GM10248 (cell line): ENCODE measurements around the gene ADAMTS15.

Source experiments
- CTCF ChIA-PET: fragments of 300-600 bp; sonication (Branson Sonifier 250); formaldehyde crosslinking; extraction: SDS; loops from one replicate; lab custom pipeline; 2021; ENCODE audit warnings: antibody characterized with exemption; lab: Yijun Ruan, JAX
- POLR2A ChIA-PET: fragments of 350-650 bp; sonication (Branson Sonifier 250); formaldehyde crosslinking; extraction: SDS; loops from one replicate; lab custom pipeline; 2020; ENCODE audit warnings: antibody characterized with exemption; lab: Yijun Ruan, JAX
- DNase-seq: peaks from one replicate; pipeline ENCODE4 v3.0.0; 2012; ENCODE audit errors: extremely low spot score
- CTCF ChIP-seq: IDR thresholded peaks from 2 replicates; pipeline ENCODE4 v1.5.1; 2012; ENCODE audit warnings: mild to moderate bottlenecking, low read depth; ENCODE audit errors: extremely low read depth, missing control alignments, control extremely low read depth

Gene ADAMTS15

GRCh38 chr11:130448416-130449309, at the start of gene ADAMTS15:
Gene ADAMTS15, plus strand, starts transcription at chr11:130448645. Its CDS starts 329 bp downstream, at chr11:130448974.
- TF ChIP-seq CTCF, result no peak
- DNase-seq, result peak; percentile 58
- ChIA-PET POLR2A (no interaction called here), CTCF (interaction anchor here (1.0 to 2.9 kb wide), 2 partner anchors 14 to 17 kb away, joined by 3 to 11 read pairs; no protein-coding TSS in a partner anchor)

- no peak for DNase-seq
- TF ChIP-seq CTCF, result no peak
- POLR2A ChIA-PET, result no interaction called here
- CTCF ChIA-PET, result no interaction called here
Measured at GRCh38 chr11:130399196-130399595, 49.2 kb upstream of the ADAMTS15 start.

GRCh38 chr11:130400781-130401483, 47.5 kb upstream of the ADAMTS15 start:
- no peak for DNase-seq

GRCh38 chr11:130402570-130402969, 45.9 kb upstream of the ADAMTS15 start:
- no peak for TF ChIP-seq CTCF
- POLR2A ChIA-PET, result no interaction called here
- no peak for DNase-seq
- CTCF ChIA-PET, result no interaction called here

More at GRCh38 chr11:130400781-130401483, 47.5 kb upstream of the ADAMTS15 start:
- no peak for TF ChIP-seq CTCF
- CTCF ChIA-PET, result no interaction called here
- POLR2A ChIA-PET, result no interaction called here

GRCh38 chr11:130403271-130403804, 45.1 kb upstream of the ADAMTS15 start:
- ChIA-PET POLR2A (no interaction called here), CTCF (no interaction called here)
- DNase-seq, result no peak
- no peak for TF ChIP-seq CTCF

- DNase-seq, result no peak
- POLR2A ChIA-PET, result no interaction called here
- CTCF ChIA-PET, result no interaction called here
- TF ChIP-seq CTCF, result no peak
Measured at GRCh38 chr11:130403967-130404366, 44.5 kb upstream of the ADAMTS15 start.
